ENCODE results near the gene TXN2.
"Not testable (repeated sequence)": the region's sequence is repeated elsewhere in the genome, so short reads cannot be mapped to it uniquely, and the experiment has no call there.

The TXN2 gene, protein sequence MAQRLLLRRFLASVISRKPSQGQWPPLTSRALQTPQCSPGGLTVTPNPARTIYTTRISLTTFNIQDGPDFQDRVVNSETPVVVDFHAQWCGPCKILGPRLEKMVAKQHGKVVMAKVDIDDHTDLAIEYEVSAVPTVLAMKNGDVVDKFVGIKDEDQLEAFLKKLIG

DNA sequence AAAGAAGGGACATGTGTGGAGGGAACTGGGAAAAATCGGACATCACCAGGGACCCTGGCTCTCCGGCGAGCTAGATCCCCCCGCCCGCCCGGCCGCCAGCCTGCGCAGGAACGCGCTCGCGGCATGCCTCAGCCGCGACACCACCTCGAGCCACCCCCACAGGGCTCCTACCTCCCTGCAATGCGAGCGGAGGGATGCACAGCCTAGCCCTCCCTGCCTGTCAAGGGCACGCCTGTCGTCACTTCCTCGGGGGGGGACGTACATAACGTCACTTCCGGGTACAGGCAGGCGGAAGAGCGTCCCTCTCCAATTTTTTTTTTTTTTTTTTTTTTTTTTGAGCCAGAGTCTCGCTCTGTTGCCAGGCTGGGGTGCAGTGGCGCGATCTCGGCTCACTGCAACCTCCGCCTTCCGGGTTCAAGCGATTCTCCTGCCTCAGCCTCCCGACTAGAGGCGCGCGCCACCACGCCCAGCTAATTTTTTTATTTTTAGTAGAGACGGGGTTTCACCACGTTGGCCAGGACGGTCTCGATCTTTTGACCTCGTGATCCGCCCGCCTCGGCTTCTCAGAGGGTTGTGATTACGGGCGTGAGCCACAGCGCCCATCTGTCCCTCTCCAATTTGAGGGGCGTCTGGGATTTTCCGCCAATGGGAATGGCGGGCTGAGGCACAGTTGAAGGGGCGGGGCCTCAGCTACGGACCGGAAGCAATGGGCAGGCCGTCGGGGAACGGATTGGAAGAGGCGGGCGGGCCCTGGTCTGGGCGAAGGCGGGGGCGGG, at the start of gene TXN2:
Gene TXN2, minus strand, starts transcription at position 248 of the 776 bp plus-strand sequence. CDS start 803 bp downstream, outside the sequence.
- TF ChIP-seq, protein P1, sequence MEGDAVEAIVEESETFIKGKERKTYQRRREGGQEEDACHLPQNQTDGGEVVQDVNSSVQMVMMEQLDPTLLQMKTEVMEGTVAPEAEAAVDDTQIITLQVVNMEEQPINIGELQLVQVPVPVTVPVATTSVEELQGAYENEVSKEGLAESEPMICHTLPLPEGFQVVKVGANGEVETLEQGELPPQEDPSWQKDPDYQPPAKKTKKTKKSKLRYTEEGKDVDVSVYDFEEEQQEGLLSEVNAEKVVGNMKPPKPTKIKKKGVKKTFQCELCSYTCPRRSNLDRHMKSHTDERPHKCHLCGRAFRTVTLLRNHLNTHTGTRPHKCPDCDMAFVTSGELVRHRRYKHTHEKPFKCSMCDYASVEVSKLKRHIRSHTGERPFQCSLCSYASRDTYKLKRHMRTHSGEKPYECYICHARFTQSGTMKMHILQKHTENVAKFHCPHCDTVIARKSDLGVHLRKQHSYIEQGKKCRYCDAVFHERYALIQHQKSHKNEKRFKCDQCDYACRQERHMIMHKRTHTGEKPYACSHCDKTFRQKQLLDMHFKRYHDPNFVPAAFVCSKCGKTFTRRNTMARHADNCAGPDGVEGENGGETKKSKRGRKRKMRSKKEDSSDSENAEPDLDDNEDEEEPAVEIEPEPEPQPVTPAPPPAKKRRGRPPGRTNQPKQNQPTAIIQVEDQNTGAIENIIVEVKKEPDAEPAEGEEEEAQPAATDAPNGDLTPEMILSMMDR (conservative IDR thresholded peaks at IDR 0.05), result no peak
- peak within 1 kb of the TSS; percentile 98 for H3K27ac ChIP-seq

DNA sequence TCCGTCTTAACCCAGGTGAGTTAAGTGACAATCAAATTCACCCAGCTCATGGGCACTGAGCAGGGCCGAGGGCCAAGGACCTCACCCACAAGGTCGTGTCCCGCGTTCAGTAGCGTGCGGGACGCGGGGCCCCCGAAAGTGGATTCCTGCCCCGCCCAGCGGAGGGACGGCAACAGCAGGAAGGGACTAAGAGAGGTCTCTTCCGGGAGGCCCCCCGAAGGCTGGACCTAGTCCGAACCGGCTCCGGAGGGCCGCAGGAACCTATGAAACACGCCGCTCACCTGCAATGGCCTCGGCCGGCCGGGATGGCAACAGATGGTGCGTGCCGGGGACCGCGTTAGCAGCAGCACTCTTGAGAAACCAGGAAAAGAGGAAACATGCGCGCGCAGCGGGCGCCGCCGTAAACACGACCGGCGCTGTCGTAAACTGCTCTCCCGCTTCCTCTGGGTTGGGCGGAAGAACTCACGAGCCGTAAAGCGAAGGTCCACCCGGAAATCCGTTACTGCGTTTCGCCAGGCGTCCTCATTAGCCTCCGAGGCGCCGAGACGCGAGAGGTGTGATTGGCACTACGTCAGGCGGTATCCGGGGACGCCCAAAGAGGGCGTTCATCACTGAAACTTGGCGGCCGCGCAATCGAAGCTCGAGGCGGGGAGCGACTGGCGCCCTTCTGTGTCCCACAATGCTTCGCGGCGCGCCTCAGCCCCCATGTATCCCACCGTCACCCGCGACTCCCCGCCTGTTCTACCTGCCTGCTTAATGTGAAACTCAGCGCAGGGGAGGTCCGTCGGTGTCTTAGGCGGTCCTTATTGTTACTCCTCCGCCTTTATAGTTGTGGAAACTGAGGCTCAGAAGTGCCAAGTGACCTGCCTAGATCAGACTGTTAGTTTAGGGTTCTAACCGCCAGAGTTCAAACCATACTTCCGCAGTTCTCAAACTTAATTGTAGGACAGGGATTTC, 47.6 kb upstream of the TXN2 start, which contains the start of gene EIF3D:
Gene EIF3D, minus strand, starts transcription at position 372 of the 957 bp plus-strand sequence. CDS start 3,045 bp downstream, outside the sequence.
- TF ChIP-seq, protein P1 (conservative IDR thresholded peaks at IDR 0.05), result no peak
- peak within 1 kb of the TSS; percentile 87 for H3K27ac ChIP-seq

DNA sequence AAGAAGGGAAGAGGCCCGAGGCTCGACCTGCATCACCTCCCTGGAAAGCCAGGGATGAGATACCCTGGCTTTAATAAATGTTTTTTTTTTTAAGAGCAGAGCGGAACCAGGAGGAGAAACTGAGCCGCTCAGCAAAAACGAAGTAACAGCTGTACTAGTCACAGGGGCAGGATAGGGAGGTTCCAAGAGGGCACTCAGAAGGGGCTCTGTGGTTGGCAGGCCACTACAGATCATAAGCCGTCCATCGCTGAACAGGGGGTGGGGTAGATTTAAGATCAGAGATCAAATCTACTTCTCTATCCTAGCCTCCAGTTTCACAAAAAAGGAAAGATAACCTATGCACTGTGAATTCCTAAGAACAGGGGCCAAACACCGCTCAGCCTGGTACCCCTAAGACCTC, 46.9 kb upstream of the TXN2 start:
- peak overlapping the region; percentile 87 for H3K27ac ChIP-seq
- TF ChIP-seq, protein P1 (conservative IDR thresholded peaks at IDR 0.05), result no peak

DNA sequence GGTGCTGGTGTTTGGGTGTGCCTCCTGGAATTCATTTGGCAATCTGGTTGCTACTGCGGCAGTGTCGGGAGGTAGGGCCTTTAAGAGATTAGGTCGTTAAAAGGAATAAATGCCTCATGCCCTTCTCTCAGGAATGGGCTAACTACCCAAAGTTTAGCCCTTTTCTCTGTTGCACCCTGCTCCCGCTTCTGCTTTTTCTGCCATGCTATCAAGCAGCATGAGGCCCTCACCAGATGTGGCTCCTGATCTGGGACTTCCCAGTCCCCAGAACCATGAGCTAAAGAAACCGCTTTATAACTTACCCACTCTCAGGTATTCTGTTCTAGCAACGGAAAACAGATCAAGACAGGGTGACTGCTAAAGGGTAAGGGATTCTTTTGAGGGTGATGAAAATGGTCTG, 41.2 kb upstream of the TXN2 start:
- TF ChIP-seq, protein P1 (conservative IDR thresholded peaks at IDR 0.05), result no peak
- H3K27ac ChIP-seq, result no peak overlapping the region

DNA sequence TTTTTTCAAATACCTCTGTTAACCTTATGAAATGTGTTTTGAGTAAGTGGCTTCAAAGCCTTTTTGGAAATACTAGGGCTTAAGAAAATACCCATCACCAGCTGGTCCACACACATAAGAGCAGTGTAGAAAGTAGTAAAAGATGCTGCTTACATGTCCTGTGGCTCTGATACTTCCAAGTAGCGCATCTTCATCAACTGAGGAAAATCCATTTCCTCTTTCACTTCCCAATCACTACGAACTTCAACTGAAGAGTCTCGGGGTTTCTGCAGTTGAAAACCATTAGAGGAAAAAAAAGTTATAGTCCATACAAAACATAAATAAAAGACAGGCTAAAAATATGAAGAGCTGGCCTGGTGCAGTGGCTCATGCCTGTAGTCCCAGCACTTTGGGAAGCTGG, 39.0 kb upstream of the TXN2 start:
- no peak overlapping the region for H3K27ac ChIP-seq
- TF ChIP-seq, protein P1 (conservative IDR thresholded peaks at IDR 0.05), result no peak

DNA sequence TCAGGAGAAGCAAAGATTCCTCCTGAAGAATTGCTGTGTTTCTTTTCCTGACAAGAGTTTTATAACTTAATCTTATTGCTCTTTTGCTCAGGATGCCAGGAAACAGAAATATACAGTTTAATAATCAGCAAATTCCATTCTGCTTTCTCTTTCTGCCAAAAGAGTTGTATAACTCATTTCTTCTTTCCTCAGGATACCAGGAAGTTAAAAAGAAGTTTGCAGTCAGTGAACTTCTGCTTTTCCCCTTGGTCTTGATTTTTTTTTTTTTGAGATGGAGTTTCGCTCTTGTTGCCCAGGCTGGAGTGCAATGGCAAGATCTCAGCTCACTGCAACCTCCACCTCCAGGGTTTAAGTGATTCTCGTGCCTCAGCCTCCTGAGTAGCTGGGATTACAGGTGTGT, 38.5 kb upstream of the TXN2 start:
- H3K27ac ChIP-seq, result not testable (repeated sequence)

DNA sequence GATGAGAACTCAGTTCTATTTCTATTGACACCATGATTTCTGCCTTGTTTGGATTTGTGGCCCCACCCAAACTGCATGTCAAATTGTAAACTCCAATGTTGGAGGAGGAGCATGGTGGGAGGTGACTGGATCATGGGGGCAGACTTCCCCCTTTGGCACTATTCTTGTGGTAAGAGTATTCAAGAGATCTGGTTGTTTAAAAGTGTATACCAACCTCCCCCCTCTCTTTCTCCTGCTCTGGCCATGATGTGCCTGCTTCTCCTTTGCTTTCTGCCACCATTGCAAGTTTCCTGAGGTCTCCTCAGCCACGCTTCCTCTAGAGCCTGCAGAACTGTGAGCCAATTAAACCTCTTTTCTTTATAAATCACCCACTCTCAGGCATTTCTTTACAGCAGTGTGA, 33.3 kb upstream of the TXN2 start:
- H3K27ac ChIP-seq, result no peak overlapping the region
- TF ChIP-seq, protein P1 (conservative IDR thresholded peaks at IDR 0.05), result no peak

Data from VCaP (cell line).